ENCODE measurements around the gene GART. TPM values are rescaled to one million over a fixed set of nuclear protein-coding genes. Genes with fewer than 3 reads are reported as not detected.

Gene GART
- total RNA-seq, 2 donors from 2014 or later: 164 to 184 TPM

- H3K27ac Mint-ChIP-seq: no peak overlapping the region
- no peak overlapping the region for H3K4me3 Mint-ChIP-seq
- peaks cover 25 to 68% of the 10 kb centered on the region in 2 donors for H3K36me3 Mint-ChIP-seq (ENCODE audit: insufficient read depth in 2 of 2)
- no peak for ATAC-seq (replicated peaks in 1 of 2)
- H3K4me1 Mint-ChIP-seq (ENCODE audit: low read depth): peaks cover 55% of the 10 kb centered on the region
- peaks cover 0 to 2% of the 10 kb centered on the region in 2 donors for H3K9me3 Mint-ChIP-seq
- DNase-seq: no peak
- H3K27me3 Mint-ChIP-seq (ENCODE audit: low read depth): no peaks in the 10 kb centered on the region
These were observed 9.1 kb upstream of the GART start for GRCh38 chr21:33550772-33551660.

GRCh38 chr21:33549848-33550771, 8.2 kb upstream of the GART start:
- no peak overlapping the region for H3K4me3 Mint-ChIP-seq
- peaks cover 22 to 60% of the 10 kb centered on the region in 2 donors for H3K36me3 Mint-ChIP-seq (ENCODE audit: insufficient read depth in 2 of 2)
- DNase-seq: no peak
- no peak overlapping the region for H3K27ac Mint-ChIP-seq
- no peaks in the 10 kb centered on the region for H3K9me3 Mint-ChIP-seq
- peak in 1 of 2 donors; percentile 13 for ATAC-seq (replicated peaks in 1 of 2)
- peaks cover 53% of the 10 kb centered on the region for H3K4me1 Mint-ChIP-seq (ENCODE audit: low read depth)
- no peaks in the 10 kb centered on the region for H3K27me3 Mint-ChIP-seq (ENCODE audit: low read depth)

- peak overlapping the region; percentile 62 to 96 for H3K4me3 Mint-ChIP-seq
- peak overlapping the region; percentile 86 for H3K27ac Mint-ChIP-seq
- H3K9me3 Mint-ChIP-seq: no peaks in the 10 kb centered on the region
- ATAC-seq (replicated peaks in 1 of 2) (no peak), DNase-seq (no peak)
- H3K27me3 Mint-ChIP-seq (ENCODE audit: low read depth): no peaks in the 10 kb centered on the region
- peaks cover 17 to 56% of the 10 kb centered on the region in 2 donors for H3K36me3 Mint-ChIP-seq (ENCODE audit: insufficient read depth in 2 of 2)
- peaks cover 38% of the 10 kb centered on the region for H3K4me1 Mint-ChIP-seq (ENCODE audit: low read depth)
These were observed 4.2 kb upstream of the GART start for GRCh38 chr21:33546086-33546485.

- Mint-ChIP-seq H3K4me3 (peak overlapping the region; percentile 96 to 100), H3K4me1 (ENCODE audit: low read depth) (peaks cover 53% of the 10 kb centered on the region), H3K36me3 (ENCODE audit: insufficient read depth in 2 of 2) (peaks cover 12 to 54% of the 10 kb centered on the region in 2 donors), H3K9me3 (no peaks in the 10 kb centered on the region), H3K27ac (peak overlapping the region; percentile 98), H3K27me3 (ENCODE audit: low read depth) (no peaks in the 10 kb centered on the region)
- no peak for ATAC-seq (replicated peaks in 1 of 2)
- DNase-seq: no peak
These were observed 2.7 kb upstream of the GART start for GRCh38 chr21:33544451-33545195.

- Mint-ChIP-seq H3K27me3 (ENCODE audit: low read depth) (no peaks in the 10 kb centered on the region), H3K9me3 (no peaks in the 10 kb centered on the region), H3K4me3 (peak overlapping the region; percentile 96 to 100), H3K36me3 (ENCODE audit: insufficient read depth in 2 of 2) (peaks cover 9 to 54% of the 10 kb centered on the region in 2 donors), H3K4me1 (ENCODE audit: low read depth) (peaks cover 62% of the 10 kb centered on the region), H3K27ac (peak overlapping the region; percentile 98)
- peak; percentile 85 to 87 for DNase-seq
- peak; percentile 26 for ATAC-seq (replicated peaks in 1 of 2)
These were observed 1.7 kb upstream of the GART start for GRCh38 chr21:33543505-33544129.

GRCh38 chr21:33542640-33543504, 955 bp upstream of the GART start, which contains the start of gene SON:
TSS of gene SON (plus strand) at chr21:33543038. CDS start at chr21:33543093, 55 bp downstream.
- ATAC-seq (replicated peaks in 1 of 2): peak; percentile 94
- H3K27me3 Mint-ChIP-seq (ENCODE audit: low read depth): no peaks in the 10 kb centered on the region
- peak within 1 kb of the TSS; percentile 96 to 100 for H3K4me3 Mint-ChIP-seq
- peak within 1 kb of the TSS; percentile 98 for H3K27ac Mint-ChIP-seq
- peaks cover 55% of the 10 kb centered on the region for H3K4me1 Mint-ChIP-seq (ENCODE audit: low read depth)
- peaks cover 9 to 55% of the 10 kb centered on the region in 2 donors for H3K36me3 Mint-ChIP-seq (ENCODE audit: insufficient read depth in 2 of 2)
- no peaks in the 10 kb centered on the region for H3K9me3 Mint-ChIP-seq
- peak; percentile 96 to 99 for DNase-seq

GRCh38 chr21:33541105-33541711, 709 bp downstream of the GART start:
- Mint-ChIP-seq H3K4me1 (ENCODE audit: low read depth) (peaks cover 54% of the 10 kb centered on the region), H3K27me3 (ENCODE audit: low read depth) (no peaks in the 10 kb centered on the region), H3K36me3 (ENCODE audit: insufficient read depth in 2 of 2) (peaks cover 21 to 57% of the 10 kb centered on the region in 2 donors), H3K27ac (peak overlapping the region; percentile 98), H3K4me3 (peak overlapping the region; percentile 96 to 100), H3K9me3 (peaks cover 2 to 4% of the 10 kb centered on the region in 2 donors)
- ATAC-seq (replicated peaks in 1 of 2) (no peak), DNase-seq (peak in 1 of 2 donors; percentile 23)

- no peak for DNase-seq
- Mint-ChIP-seq H3K27me3 (ENCODE audit: low read depth) (no peaks in the 10 kb centered on the region), H3K27ac (peak overlapping the region; percentile 98)
These were observed 1.2 kb downstream of the GART start for GRCh38 chr21:33540711-33541104.

GRCh38 chr21:33539616-33540015, 2.3 kb downstream of the GART start:
- H3K27ac Mint-ChIP-seq: peak overlapping the region; percentile 98

More at GRCh38 chr21:33540711-33541104, 1.2 kb downstream of the GART start:
- H3K4me3 Mint-ChIP-seq: peak overlapping the region; percentile 96 to 100
- ATAC-seq (replicated peaks in 1 of 2): no peak
- peaks cover 49% of the 10 kb centered on the region for H3K4me1 Mint-ChIP-seq (ENCODE audit: low read depth)
- H3K36me3 Mint-ChIP-seq (ENCODE audit: insufficient read depth in 2 of 2): peaks cover 21 to 56% of the 10 kb centered on the region in 2 donors
- peaks cover 2 to 4% of the 10 kb centered on the region in 2 donors for H3K9me3 Mint-ChIP-seq

GRCh38 chr21:33537212-33537611, 4.7 kb downstream of the GART start:
- Mint-ChIP-seq H3K4me1 (ENCODE audit: low read depth) (peaks cover 38% of the 10 kb centered on the region), H3K4me3 (peak overlapping the region in 1 of 2 donors; percentile 2)

More at GRCh38 chr21:33539616-33540015, 2.3 kb downstream of the GART start:
- Mint-ChIP-seq H3K4me1 (ENCODE audit: low read depth) (peaks cover 46% of the 10 kb centered on the region), H3K9me3 (peaks cover 2 to 4% of the 10 kb centered on the region in 2 donors), H3K4me3 (no peak overlapping the region), H3K27me3 (ENCODE audit: low read depth) (no peaks in the 10 kb centered on the region), H3K36me3 (ENCODE audit: insufficient read depth in 2 of 2) (peaks cover 21 to 61% of the 10 kb centered on the region in 2 donors)
- no peak for ATAC-seq (replicated peaks in 1 of 2)
- DNase-seq: no peak

GRCh38 chr21:33531007-33531406, 10.9 kb downstream of the GART start:
- Mint-ChIP-seq H3K27ac (peak overlapping the region; percentile 81), H3K36me3 (ENCODE audit: insufficient read depth in 2 of 2) (peaks cover 7 to 48% of the 10 kb centered on the region in 2 donors), H3K4me3 (no peak overlapping the region), H3K27me3 (ENCODE audit: low read depth) (no peaks in the 10 kb centered on the region), H3K4me1 (ENCODE audit: low read depth) (no peaks in the 10 kb centered on the region), H3K9me3 (no peaks in the 10 kb centered on the region)
- ATAC-seq (replicated peaks in 1 of 2): no peak
- no peak for DNase-seq

More at GRCh38 chr21:33537212-33537611, 4.7 kb downstream of the GART start:
- H3K27me3 Mint-ChIP-seq (ENCODE audit: low read depth): no peaks in the 10 kb centered on the region
- ATAC-seq (replicated peaks in 1 of 2): no peak
- no peak for DNase-seq
- peak overlapping the region; percentile 6 for H3K27ac Mint-ChIP-seq
- H3K9me3 Mint-ChIP-seq: peaks cover 2 to 4% of the 10 kb centered on the region in 2 donors
- H3K36me3 Mint-ChIP-seq (ENCODE audit: insufficient read depth in 2 of 2): peaks cover 20 to 49% of the 10 kb centered on the region in 2 donors

All from activated T-cell treated with anti-CD3 and anti-CD28 coated beads, Interleukin-2, amount 50 U/mL, for 72 hours (primary cell).